Stimulated activated CD8-positive, alpha-beta memory T cell treated with anti-CD3 and anti-CD28 coated beads, Interleukin-7, amount 100 ng/mL, for 24 hours (primary cell): ENCODE results near the gene MS4A7.

Source experiments
- DNase-seq: peaks from one replicate; pipeline ENCODE4 v3.0.0-alpha.2; 2020; ENCODE audit warnings: low read depth

The MS4A7 gene

GRCh38 chr11:60370811-60371298, 7.5 kb upstream of the MS4A7 start:
- no peak for DNase-seq

- DNase-seq: no peak
These were observed 6.9 kb upstream of the MS4A7 start for GRCh38 chr11:60371386-60371785.

GRCh38 chr11:60371854-60372253, 6.5 kb upstream of the MS4A7 start:
- DNase-seq: no peak

- no peak for DNase-seq
These were observed 5.6 kb upstream of the MS4A7 start for GRCh38 chr11:60372767-60373166.

GRCh38 chr11:60375316-60375715, 3.0 kb upstream of the MS4A7 start:
- DNase-seq: no peak

GRCh38 chr11:60376601-60377000, 1.7 kb upstream of the MS4A7 start:
- DNase-seq: no peak

GRCh38 chr11:60377401-60378136, 763 bp upstream of the MS4A7 start:
- DNase-seq: no peak

GRCh38 chr11:60389279-60389910, 11.1 kb downstream of the MS4A7 start:
- DNase-seq: no peak

- DNase-seq: no peak
These were observed 12.1 kb downstream of the MS4A7 start for GRCh38 chr11:60390419-60390818.

GRCh38 chr11:60392361-60392760, 14.0 kb downstream of the MS4A7 start:
- DNase-seq: no peak

- DNase-seq: no peak
These were observed 14.7 kb downstream of the MS4A7 start for GRCh38 chr11:60393016-60393415.

- no peak for DNase-seq
These were observed 16.5 kb downstream of the MS4A7 start for GRCh38 chr11:60394666-60395380.

GRCh38 chr11:60396382-60396781, 18.1 kb downstream of the MS4A7 start, which contains the start of gene MS4A14:
TSS of gene MS4A14 (plus strand) at chr11:60396459. CDS start at chr11:60396579, 120 bp downstream.
- no peak for DNase-seq

- DNase-seq: no peak
These were observed 18.5 kb downstream of the MS4A7 start for GRCh38 chr11:60396799-60397198.

GRCh38 chr11:60420015-60420414, 41.7 kb downstream of the MS4A7 start:
- DNase-seq: no peak

GRCh38 chr11:60422609-60423008, 44.3 kb downstream of the MS4A7 start:
- DNase-seq: no peak

GRCh38 chr11:60428517-60428916, 50.2 kb downstream of the MS4A7 start:
- DNase-seq: no peak

GRCh38 chr11:60429272-60429671, 50.9 kb downstream of the MS4A7 start, which contains the start of gene MS4A5:
TSS of gene MS4A5 (plus strand) at chr11:60429572. CDS start at chr11:60429675, 103 bp downstream.
- no peak for DNase-seq

GRCh38 chr11:60431251-60431650, 52.9 kb downstream of the MS4A7 start:
- DNase-seq: no peak

- no peak for DNase-seq
These were observed 55.1 kb downstream of the MS4A7 start for GRCh38 chr11:60433401-60433800.
